ENCODE data around the gene SLC25A4.

DNA sequence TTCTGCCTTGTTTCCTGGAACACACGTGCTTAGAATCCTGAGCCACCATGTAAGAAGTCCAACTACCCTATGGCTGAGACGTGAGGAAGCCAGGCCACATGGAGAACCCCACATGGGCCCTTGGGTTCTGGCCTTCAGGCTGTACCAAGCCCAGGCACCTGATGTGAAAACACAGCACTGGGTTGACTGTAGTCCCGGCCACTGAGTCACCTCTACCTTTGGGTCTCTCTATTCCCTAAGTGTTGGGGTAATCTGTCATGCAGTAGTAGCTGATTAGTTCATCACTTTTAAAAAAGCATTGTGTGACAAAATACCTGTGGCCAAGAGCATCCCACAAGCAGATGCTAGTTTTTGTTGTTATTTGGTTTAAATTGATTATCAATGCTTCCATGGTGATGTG, 36.4 kb downstream of the SLC25A4 start:
- TF ChIP-seq, protein P1, sequence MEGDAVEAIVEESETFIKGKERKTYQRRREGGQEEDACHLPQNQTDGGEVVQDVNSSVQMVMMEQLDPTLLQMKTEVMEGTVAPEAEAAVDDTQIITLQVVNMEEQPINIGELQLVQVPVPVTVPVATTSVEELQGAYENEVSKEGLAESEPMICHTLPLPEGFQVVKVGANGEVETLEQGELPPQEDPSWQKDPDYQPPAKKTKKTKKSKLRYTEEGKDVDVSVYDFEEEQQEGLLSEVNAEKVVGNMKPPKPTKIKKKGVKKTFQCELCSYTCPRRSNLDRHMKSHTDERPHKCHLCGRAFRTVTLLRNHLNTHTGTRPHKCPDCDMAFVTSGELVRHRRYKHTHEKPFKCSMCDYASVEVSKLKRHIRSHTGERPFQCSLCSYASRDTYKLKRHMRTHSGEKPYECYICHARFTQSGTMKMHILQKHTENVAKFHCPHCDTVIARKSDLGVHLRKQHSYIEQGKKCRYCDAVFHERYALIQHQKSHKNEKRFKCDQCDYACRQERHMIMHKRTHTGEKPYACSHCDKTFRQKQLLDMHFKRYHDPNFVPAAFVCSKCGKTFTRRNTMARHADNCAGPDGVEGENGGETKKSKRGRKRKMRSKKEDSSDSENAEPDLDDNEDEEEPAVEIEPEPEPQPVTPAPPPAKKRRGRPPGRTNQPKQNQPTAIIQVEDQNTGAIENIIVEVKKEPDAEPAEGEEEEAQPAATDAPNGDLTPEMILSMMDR (conservative IDR thresholded peaks at IDR 0.05): no peak
- no peak for TF ChIP-seq ZFX (IDR thresholded peaks at IDR 0.05)

Measured in C4-2B (cell line).